Activated CD8-positive, alpha-beta T cell treated with anti-CD3 and anti-CD28 coated beads for 36 hours (primary cell): ENCODE results near the gene GNE. TPM values are rescaled to one million over a fixed set of nuclear protein-coding genes. Genes with fewer than 3 reads are reported as not detected.

Source experiments
- ATAC-seq: fragments of 200-7000 bp; cut with Tn5 transposase; one replicate; pipeline ENCODE4 v1.10.0; 2021; ENCODE audit warnings: mild to moderate bottlenecking, moderate library complexity
- CTCF ChIA-PET: fragments of 350-600 bp; sonication (Branson Sonifier 250); formaldehyde crosslinking; loops from one replicate; lab custom pipeline; 2021; ENCODE audit warnings: antibody characterized with exemption; lab: Charles Lee
- POLR2A ChIA-PET: fragments of 350-600 bp; sonication (Branson Sonifier 250); formaldehyde crosslinking; loops from one replicate; lab custom pipeline; 2021; ENCODE audit warnings: antibody characterized with exemption; lab: Charles Lee
- DNase-seq: peaks from one replicate; pipeline ENCODE4 v3.0.0-alpha.2; 2020
- H3K27ac Mint-ChIP-seq: one replicate; pipeline ENCODE4 v1.8.0; 2021; ENCODE audit warnings: mild to moderate bottlenecking, mixed read lengths
- H3K27me3 Mint-ChIP-seq: one replicate; pipeline ENCODE4 v1.8.0; 2021; ENCODE audit warnings: mixed read lengths
- H3K36me3 Mint-ChIP-seq: one replicate; pipeline ENCODE4 v1.8.0; 2021; ENCODE audit warnings: low read depth, mixed read lengths
- H3K4me1 Mint-ChIP-seq: one replicate; pipeline ENCODE4 v1.8.0; 2021; ENCODE audit warnings: low read depth, mixed read lengths
- H3K4me3 Mint-ChIP-seq: one replicate; pipeline ENCODE4 v1.8.0; 2021; ENCODE audit warnings: mild to moderate bottlenecking, moderate library complexity, mixed read lengths
- H3K9me3 Mint-ChIP-seq: one replicate; pipeline ENCODE4 v1.8.0; 2021; ENCODE audit warnings: mixed read lengths
- CTCF ChIP-seq: fragments of 200-600 bp; IDR thresholded peaks from one replicate; pipeline ENCODE4 v1.8.0; 2022; ENCODE audit warnings: antibody characterized with exemption, mild to moderate bottlenecking
- intact Hi-C: fragments of 100-400 bp; cut with micrococcal nuclease; formaldehyde crosslinking; loops from one replicate; pipeline ENCODE4 v1.10.0; 2022
- total RNA-seq, 2 experiments: library from RNA; stranded (reverse); gene quantifications; one replicate each; pipeline ENCODE4 v1.2.3, GENCODE V29; 2021

Gene GNE
- total RNA-seq, 2 experiments from 2014 or later = 11.6 to 12.0 TPM

GRCh38 chr9:36204906-36205547, 53.2 kb downstream of the GNE start:
- TF ChIP-seq CTCF = no peak
- no peak overlapping the region for H3K4me3 Mint-ChIP-seq
- POLR2A ChIA-PET = interaction anchor here (1.7 kb wide), 1 partner anchor 14 kb away, joined by 5 read pairs; no protein-coding TSS in a partner anchor
- intact Hi-C loops = no loop called here
- CTCF ChIA-PET = interaction anchor here (1.2 to 3.1 kb wide), 2 partner anchors 15 to 124 kb away, joined by 6 to 13 read pairs; partner anchors contain the start of gene CLTA
- no peaks in the 10 kb centered on the region for H3K9me3 Mint-ChIP-seq
- ATAC-seq (no peak), DNase-seq (no peak)
- no peaks in the 10 kb centered on the region for H3K27me3 Mint-ChIP-seq
- H3K36me3 Mint-ChIP-seq = peaks cover 64% of the 10 kb centered on the region
- H3K27ac Mint-ChIP-seq = no peak overlapping the region
- H3K4me1 Mint-ChIP-seq = peaks cover 38% of the 10 kb centered on the region

DNA sequence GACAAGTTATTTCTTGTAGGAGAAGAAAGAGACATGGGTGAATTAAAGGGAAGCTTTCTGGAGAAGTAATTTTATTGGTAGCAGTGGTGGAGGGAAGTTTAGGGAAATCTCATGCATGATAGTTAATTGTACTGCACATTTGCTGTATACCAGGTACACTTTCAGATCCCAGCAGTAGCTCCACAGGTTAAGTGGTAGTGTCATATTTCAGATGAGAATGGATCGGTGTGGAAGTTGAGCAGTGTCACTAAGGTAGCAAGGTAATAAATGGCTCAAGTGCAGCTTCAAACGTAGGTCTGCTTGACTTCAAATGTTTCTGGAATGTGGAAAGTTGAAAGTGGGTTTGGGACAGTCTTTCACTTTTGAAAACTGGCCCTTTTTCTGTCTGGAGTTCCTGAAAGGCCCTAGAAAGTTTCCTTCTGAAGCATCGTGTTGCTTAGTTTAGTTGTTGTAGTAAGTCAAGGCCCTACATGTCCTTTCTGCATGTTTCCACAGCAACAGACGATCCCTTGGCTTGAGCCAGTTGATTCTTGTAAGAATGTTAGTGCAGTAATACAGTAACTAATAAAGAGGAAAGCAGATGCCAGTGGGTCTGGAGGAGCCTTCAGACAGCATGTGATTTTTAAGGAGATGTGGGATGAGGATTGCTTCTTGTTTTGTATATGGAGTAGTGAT, 63.8 kb downstream of the GNE start:
- H3K27ac Mint-ChIP-seq = peak overlapping the region; percentile 32
- ATAC-seq (no peak), DNase-seq (no peak)
- no peaks in the 10 kb centered on the region for H3K9me3 Mint-ChIP-seq
- peaks cover 36% of the 10 kb centered on the region for H3K36me3 Mint-ChIP-seq
- POLR2A ChIA-PET = interaction anchor here (0.6 to 0.7 kb wide), 2 partner anchors 16 to 345 kb away, joined by 3 read pairs; no protein-coding TSS in a partner anchor
- H3K4me3 Mint-ChIP-seq = no peak overlapping the region
- no peak for TF ChIP-seq CTCF
- intact Hi-C loops = no loop called here
- H3K27me3 Mint-ChIP-seq = no peaks in the 10 kb centered on the region
- CTCF ChIA-PET = interaction anchor here (1.2 to 5.9 kb wide), 3 partner anchors 27 to 185 kb away, joined by 3 to 69 read pairs (median 3); no protein-coding TSS in a partner anchor
- peaks cover 43% of the 10 kb centered on the region for H3K4me1 Mint-ChIP-seq

- ATAC-seq = no peak
- CTCF ChIA-PET = interaction anchor here (1.2 to 5.9 kb wide), 2 partner anchors 92 to 184 kb away, joined by 3 to 69 read pairs; no protein-coding TSS in a partner anchor
These were observed 65.2 kb downstream of the GNE start for GRCh38 chr9:36193023-36193422.

GRCh38 chr9:36192196-36192595, 66.1 kb downstream of the GNE start:
- Mint-ChIP-seq H3K27me3 (no peaks in the 10 kb centered on the region), H3K27ac (no peak overlapping the region), H3K36me3 (peaks cover 27% of the 10 kb centered on the region), H3K9me3 (no peaks in the 10 kb centered on the region), H3K4me3 (peak overlapping the region; percentile 94), H3K4me1 (peaks cover 43% of the 10 kb centered on the region)
- ChIA-PET CTCF (interaction anchor here (1.0 to 5.9 kb wide), 5 partner anchors 9 to 251 kb away, joined by 3 to 69 read pairs (median 3); no protein-coding TSS in a partner anchor), POLR2A (interaction anchor here (0.9 to 3.8 kb wide), 7 partner anchors 9 to 294 kb away, joined by 3 to 23 read pairs (median 7); partner anchors contain the start of gene CCIN)
- intact Hi-C loops = no loop called here
- DNase-seq (no peak), ATAC-seq (no peak)
- no peak for TF ChIP-seq CTCF

More at GRCh38 chr9:36193023-36193422, 65.2 kb downstream of the GNE start:
- Mint-ChIP-seq H3K27me3 (no peaks in the 10 kb centered on the region), H3K4me1 (peaks cover 43% of the 10 kb centered on the region), H3K9me3 (no peaks in the 10 kb centered on the region), H3K4me3 (peak overlapping the region; percentile 94), H3K36me3 (peaks cover 31% of the 10 kb centered on the region), H3K27ac (no peak overlapping the region)
- no peak for TF ChIP-seq CTCF
- intact Hi-C loops = no loop called here
- DNase-seq = no peak
- POLR2A ChIA-PET = no interaction called here
